IPS-15b (cell line): ENCODE measurements around the gene SYCN.
A peak's percentile ranks its signal among the peaks of the same experiment; 100 is the strongest.

Experiments
- H3K27me3 ChIP-seq: one replicate; pipeline ENCODE4 v1.6.1; 2013; ENCODE audit warnings: low read length; ENCODE audit not compliant: control insufficient read depth, insufficient read depth
- H3K36me3 ChIP-seq: one replicate; pipeline ENCODE4 v1.6.1; 2013; ENCODE audit warnings: low read length; ENCODE audit not compliant: control insufficient read depth, insufficient read depth
- H3K4me1 ChIP-seq: one replicate; pipeline ENCODE4 v1.6.1; 2013; ENCODE audit warnings: mild to moderate bottlenecking, low read length; ENCODE audit not compliant: control insufficient read depth, insufficient read depth
- H3K4me3 ChIP-seq: one replicate; pipeline ENCODE4 v1.5.1; 2013; ENCODE audit warnings: low read depth, low read length
- H3K9ac ChIP-seq: one replicate; pipeline ENCODE4 v1.6.1; 2013; ENCODE audit warnings: low read depth, mild to moderate bottlenecking, low read length
- H3K9me3 ChIP-seq: one replicate; pipeline ENCODE4 v1.6.1; 2013; ENCODE audit warnings: mild to moderate bottlenecking, low read length; ENCODE audit not compliant: control insufficient read depth, insufficient read depth

Gene SYCN

GRCh38 chr19:39200066-39200802, 3.8 kb downstream of the SYCN start:
- Histone ChIP-seq H3K4me1 (peaks cover 6% of the 10 kb centered on the region), H3K4me3 (no peak overlapping the region), H3K9ac (no peak overlapping the region), H3K36me3 (no peaks in the 10 kb centered on the region), H3K27me3 (peaks cover 31% of the 10 kb centered on the region), H3K9me3 (no peaks in the 10 kb centered on the region)

- Histone ChIP-seq H3K9ac (no peak overlapping the region), H3K36me3 (no peaks in the 10 kb centered on the region), H3K4me1 (peaks cover 6% of the 10 kb centered on the region), H3K27me3 (peaks cover 25% of the 10 kb centered on the region), H3K9me3 (no peaks in the 10 kb centered on the region), H3K4me3 (no peak overlapping the region)
Measured at GRCh38 chr19:39199025-39199424, 5.0 kb downstream of the SYCN start.

DNA sequence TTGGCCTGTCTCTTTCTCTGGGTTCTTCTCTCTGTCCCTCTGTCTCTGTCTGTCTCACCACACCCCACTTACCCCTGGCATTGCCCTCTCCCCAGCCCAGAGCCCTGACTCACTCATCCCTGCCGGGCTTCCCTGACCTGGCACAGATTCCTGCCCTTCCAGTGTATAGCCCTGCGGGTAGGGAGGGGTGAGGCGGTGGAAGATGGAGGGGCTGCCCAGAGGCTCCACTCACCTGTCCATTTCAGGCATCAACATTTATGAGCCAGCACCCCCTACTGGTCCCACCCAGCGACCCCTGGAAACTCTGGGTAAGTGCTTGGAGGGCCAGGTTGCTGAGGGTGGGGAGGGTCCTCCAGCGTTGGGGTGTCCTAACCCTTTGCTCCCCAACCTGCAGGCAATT, 6.3 kb downstream of the SYCN start:
- H3K4me3 ChIP-seq = no peak overlapping the region
- H3K27me3 ChIP-seq = peaks cover 19% of the 10 kb centered on the region
- no peaks in the 10 kb centered on the region for H3K36me3 ChIP-seq
- H3K4me1 ChIP-seq = peaks cover 6% of the 10 kb centered on the region
- H3K9me3 ChIP-seq = no peaks in the 10 kb centered on the region
- H3K9ac ChIP-seq = no peak overlapping the region

GRCh38 chr19:39196860-39197562, 7.1 kb downstream of the SYCN start, which contains the start of gene NCCRP1:
Gene NCCRP1, plus strand, starts transcription at chr19:39196964. Its CDS starts 19 bp downstream, at chr19:39196983.
- peak within 1 kb of the TSS; percentile 54 for H3K4me3 ChIP-seq
- peaks cover 16% of the 10 kb centered on the region for H3K27me3 ChIP-seq
- no peaks in the 10 kb centered on the region for H3K9me3 ChIP-seq
- no peaks in the 10 kb centered on the region for H3K36me3 ChIP-seq
- no peak within 1 kb of the TSS for H3K9ac ChIP-seq
- peaks cover 6% of the 10 kb centered on the region for H3K4me1 ChIP-seq

- H3K36me3 ChIP-seq = no peaks in the 10 kb centered on the region
- H3K9me3 ChIP-seq = no peaks in the 10 kb centered on the region
- peaks cover 16% of the 10 kb centered on the region for H3K27me3 ChIP-seq
- H3K4me1 ChIP-seq = peaks cover 4% of the 10 kb centered on the region
- H3K9ac ChIP-seq = no peak overlapping the region
- H3K4me3 ChIP-seq = peak overlapping the region; percentile 13
Measured at GRCh38 chr19:39196320-39196719, 7.7 kb downstream of the SYCN start.

DNA sequence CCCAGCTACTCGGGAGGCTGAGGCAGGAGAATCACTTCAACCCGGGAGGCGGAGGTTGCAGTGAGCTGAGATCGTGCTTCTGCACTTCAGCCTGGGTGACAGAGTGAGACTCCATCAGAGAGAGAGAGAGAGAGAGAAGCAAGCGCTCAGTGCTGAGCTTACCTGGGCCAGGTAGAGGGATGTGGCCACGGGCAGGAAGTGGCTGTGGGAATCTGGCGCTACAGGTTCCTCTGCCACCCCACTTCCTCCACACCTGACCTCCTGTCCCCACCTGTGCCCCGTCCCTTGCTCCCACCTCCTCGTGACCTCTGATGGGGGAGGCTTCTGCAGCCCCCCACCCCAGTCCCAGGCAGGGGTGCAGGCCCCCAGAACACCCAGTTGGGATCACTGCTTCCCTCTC, 8.3 kb downstream of the SYCN start:
- peaks cover 16% of the 10 kb centered on the region for H3K27me3 ChIP-seq
- no peak overlapping the region for H3K4me3 ChIP-seq
- no peak overlapping the region for H3K9ac ChIP-seq
- peaks cover 4% of the 10 kb centered on the region for H3K4me1 ChIP-seq
- no peaks in the 10 kb centered on the region for H3K9me3 ChIP-seq
- H3K36me3 ChIP-seq = no peaks in the 10 kb centered on the region

DNA sequence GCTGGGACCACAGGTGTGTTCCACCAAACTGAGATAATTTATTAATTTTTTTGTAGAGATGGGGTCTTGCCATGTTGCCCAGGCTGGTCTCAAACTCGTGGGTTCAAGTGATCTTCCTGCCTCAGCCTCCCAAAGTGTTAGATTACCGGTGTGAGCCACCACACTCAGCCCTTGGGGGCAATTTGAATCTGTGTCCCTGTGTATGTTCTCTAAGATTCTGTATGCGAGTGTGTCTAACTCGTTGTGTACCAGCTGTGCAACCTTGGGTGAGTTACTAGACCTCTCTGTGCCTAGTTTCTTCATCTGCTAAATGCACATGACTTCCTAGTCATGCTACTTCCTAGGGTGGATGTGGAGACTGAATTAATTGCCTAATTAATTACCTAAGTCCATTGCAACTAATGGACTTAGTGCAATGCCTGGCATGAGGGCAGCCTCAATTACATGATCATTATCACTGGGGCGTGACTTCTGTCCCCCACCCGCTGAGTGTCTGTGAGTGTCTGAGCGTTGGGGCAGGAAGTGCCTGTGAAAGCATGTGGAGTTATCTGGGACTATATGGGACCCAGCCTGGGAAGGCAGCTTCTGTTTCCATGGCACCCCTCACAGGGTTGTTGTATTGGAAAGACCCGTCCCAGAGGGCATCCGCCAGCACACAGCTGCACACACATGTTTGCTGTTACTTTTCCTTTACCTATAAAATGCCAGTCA, 9.1 kb downstream of the SYCN start:
- Histone ChIP-seq H3K36me3 (no peaks in the 10 kb centered on the region), H3K9ac (no peak overlapping the region), H3K4me1 (peaks cover 4% of the 10 kb centered on the region), H3K4me3 (no peak overlapping the region), H3K27me3 (peaks cover 16% of the 10 kb centered on the region), H3K9me3 (no peaks in the 10 kb centered on the region)

- Histone ChIP-seq H3K36me3 (no peaks in the 10 kb centered on the region), H3K4me3 (no peak overlapping the region), H3K27me3 (peaks cover 16% of the 10 kb centered on the region), H3K9me3 (no peaks in the 10 kb centered on the region), H3K4me1 (peaks cover 4% of the 10 kb centered on the region), H3K9ac (no peak overlapping the region)
Measured at GRCh38 chr19:39193803-39194202, 10.3 kb downstream of the SYCN start.

DNA sequence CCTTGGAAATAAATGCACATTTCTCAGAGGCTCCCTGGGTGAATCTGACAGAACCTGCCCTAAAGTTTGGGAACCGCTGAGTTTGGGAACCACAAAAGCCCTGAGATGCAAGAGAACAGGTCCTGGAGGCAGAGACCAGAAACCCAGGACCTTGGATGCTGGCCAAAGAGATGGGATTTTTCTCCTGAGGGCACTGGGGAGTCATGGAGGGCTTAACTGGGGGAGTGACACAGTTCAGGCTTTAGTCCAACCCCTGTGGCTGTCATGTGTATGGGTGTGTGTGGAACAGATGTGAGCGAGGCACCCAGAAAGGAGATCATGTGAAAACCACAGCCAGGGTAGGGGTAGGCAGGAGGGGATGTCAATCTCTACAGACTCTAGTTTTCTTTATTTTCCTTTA, 11.2 kb downstream of the SYCN start:
- H3K9ac ChIP-seq = no peak overlapping the region
- H3K4me1 ChIP-seq = peaks cover 4% of the 10 kb centered on the region
- H3K4me3 ChIP-seq = no peak overlapping the region
- H3K9me3 ChIP-seq = no peaks in the 10 kb centered on the region
- no peaks in the 10 kb centered on the region for H3K36me3 ChIP-seq
- peaks cover 12% of the 10 kb centered on the region for H3K27me3 ChIP-seq

GRCh38 chr19:39190768-39191167, 13.3 kb downstream of the SYCN start:
- Histone ChIP-seq H3K9me3 (no peaks in the 10 kb centered on the region), H3K4me1 (no peaks in the 10 kb centered on the region), H3K27me3 (no peaks in the 10 kb centered on the region), H3K36me3 (no peaks in the 10 kb centered on the region), H3K4me3 (no peak overlapping the region), H3K9ac (no peak overlapping the region)

DNA sequence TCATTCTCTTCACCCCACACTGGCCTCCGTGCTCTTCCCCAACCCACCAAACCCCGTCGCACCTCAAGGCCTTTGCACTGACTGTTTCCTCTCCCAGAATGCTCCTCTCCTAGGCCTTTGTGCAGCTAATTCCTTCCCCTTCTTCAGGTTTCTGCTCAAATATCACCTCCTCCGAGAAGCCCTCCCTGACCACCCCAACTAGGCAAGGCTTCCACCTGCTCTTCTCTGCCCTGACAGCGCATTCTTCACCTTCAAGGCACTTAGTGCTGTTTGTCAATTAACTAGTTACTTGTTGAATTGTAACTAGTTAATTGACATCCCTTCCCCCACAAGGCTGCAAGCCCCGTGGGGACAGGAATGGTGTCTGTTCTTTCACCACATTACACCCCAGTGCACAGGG, 15.1 kb downstream of the SYCN start:
- H3K4me3 ChIP-seq = no peak overlapping the region
- no peaks in the 10 kb centered on the region for H3K4me1 ChIP-seq
- no peaks in the 10 kb centered on the region for H3K27me3 ChIP-seq
- no peaks in the 10 kb centered on the region for H3K9me3 ChIP-seq
- H3K9ac ChIP-seq = no peak overlapping the region
- no peaks in the 10 kb centered on the region for H3K36me3 ChIP-seq
